ENCODE results near the gene SLC12A6. TPM values are rescaled to one million over a fixed set of nuclear protein-coding genes. Genes with fewer than 3 reads are reported as not detected.
A peak's percentile ranks its signal among the peaks of the same experiment; 100 is the strongest.
"Not testable (repeated sequence)": the region's sequence is repeated elsewhere in the genome, so short reads cannot be mapped to it uniquely, and the experiment has no call there.

The SLC12A6 gene
- polyA plus RNA-seq, 1 experiment, result 21.1 TPM

DNA sequence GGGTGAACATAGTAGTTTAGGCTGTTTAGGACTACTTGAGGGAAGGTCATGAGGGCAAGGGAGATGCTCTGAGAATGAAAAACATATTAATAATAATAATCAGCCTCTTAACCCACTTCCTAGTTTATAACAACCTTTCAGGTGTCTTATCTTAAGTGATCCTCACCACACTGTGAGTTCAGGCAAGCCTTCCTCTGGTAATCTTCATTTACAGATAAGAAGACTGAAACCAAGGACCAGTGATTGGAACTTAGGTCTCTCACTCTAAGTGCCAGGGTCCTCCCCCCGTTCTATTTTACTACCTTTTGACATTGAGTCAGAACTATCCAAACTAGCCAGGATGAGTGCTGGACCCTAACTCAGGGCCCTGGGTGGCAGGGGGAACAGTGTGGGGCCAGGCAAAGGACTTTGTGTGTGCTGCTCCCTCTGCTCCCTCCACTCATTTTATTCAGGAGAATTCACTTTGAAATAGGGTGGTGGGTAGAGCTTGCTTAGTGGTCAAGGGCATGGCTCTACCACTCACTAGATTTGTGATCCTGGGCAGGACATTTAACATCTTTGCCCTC is 11.2 kb upstream of the SLC12A6 start:
- ChIA-PET CTCF (interaction anchor here (1.0 kb wide), 1 partner anchor 19 kb away, joined by 4 read pairs; the partner anchor contains the start of gene LPCAT4), POLR2A (no interaction called here)
- Histone ChIP-seq H3K4me3 (ENCODE audit: low read depth, low read length) (no peak overlapping the region), H3K27me3 (ENCODE audit: control insufficient read depth, insufficient read depth, low read length) (no peaks in the 10 kb centered on the region; the same call in none of the 2 replicates), H3K36me3 (ENCODE audit: control insufficient read depth, insufficient read depth, low read length) (no peaks in the 10 kb centered on the region; the same call in 1 of the 2 replicates)
- DNase-seq (ENCODE audit: low read depth), result no peak
- TF ChIP-seq, protein P1, sequence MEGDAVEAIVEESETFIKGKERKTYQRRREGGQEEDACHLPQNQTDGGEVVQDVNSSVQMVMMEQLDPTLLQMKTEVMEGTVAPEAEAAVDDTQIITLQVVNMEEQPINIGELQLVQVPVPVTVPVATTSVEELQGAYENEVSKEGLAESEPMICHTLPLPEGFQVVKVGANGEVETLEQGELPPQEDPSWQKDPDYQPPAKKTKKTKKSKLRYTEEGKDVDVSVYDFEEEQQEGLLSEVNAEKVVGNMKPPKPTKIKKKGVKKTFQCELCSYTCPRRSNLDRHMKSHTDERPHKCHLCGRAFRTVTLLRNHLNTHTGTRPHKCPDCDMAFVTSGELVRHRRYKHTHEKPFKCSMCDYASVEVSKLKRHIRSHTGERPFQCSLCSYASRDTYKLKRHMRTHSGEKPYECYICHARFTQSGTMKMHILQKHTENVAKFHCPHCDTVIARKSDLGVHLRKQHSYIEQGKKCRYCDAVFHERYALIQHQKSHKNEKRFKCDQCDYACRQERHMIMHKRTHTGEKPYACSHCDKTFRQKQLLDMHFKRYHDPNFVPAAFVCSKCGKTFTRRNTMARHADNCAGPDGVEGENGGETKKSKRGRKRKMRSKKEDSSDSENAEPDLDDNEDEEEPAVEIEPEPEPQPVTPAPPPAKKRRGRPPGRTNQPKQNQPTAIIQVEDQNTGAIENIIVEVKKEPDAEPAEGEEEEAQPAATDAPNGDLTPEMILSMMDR (IDR thresholded peaks at IDR 0.05; ENCODE audit: insufficient read depth, low read depth, low read length), result no peak

DNA sequence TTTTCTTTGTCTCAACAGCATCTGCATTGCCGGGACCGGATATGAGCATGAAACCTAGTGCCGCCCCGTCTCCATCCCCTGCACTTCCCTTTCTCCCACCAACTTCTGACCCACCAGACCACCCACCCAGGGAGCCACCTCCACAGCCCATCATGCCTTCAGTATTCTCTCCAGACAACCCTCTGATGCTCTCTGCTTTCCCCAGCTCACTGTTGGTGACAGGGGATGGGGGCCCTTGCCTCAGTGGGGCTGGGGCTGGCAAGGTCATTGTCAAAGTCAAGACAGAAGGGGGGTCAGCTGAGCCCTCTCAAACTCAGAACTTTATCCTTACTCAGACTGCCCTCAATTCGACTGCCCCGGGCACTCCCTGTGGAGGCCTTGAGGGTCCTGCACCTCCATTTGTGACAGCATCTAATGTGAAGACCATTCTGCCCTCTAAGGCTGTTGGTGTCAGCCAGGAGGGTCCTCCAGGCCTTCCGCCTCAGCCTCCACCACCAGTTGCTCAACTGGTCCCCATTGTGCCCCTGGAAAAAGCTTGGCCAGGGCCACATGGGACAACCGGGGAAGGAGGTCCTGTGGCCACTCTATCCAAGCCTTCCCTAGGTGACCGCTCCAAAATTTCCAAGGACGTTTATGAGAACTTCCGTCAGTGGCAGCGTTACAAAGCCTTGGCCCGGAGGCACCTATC is 10.5 kb upstream of the SLC12A6 start:
- TF ChIP-seq, protein P1 (IDR thresholded peaks at IDR 0.05; ENCODE audit: insufficient read depth, low read depth, low read length), result no peak
- CTCF ChIA-PET, result interaction anchor here (1.0 kb wide), 1 partner anchor 20 kb away, joined by 4 read pairs; the partner anchor contains the start of gene LPCAT4
- no peaks in the 10 kb centered on the region; the same call in 1 of the 2 replicates for H3K36me3 ChIP-seq (ENCODE audit: control insufficient read depth, insufficient read depth, low read length)
- H3K4me3 ChIP-seq (ENCODE audit: low read depth, low read length), result no peak overlapping the region
- DNase-seq (ENCODE audit: low read depth), result no peak
- no peaks in the 10 kb centered on the region; the same call in none of the 2 replicates for H3K27me3 ChIP-seq (ENCODE audit: control insufficient read depth, insufficient read depth, low read length)
- POLR2A ChIA-PET, result no interaction called here

- TF ChIP-seq, protein P1 (IDR thresholded peaks at IDR 0.05; ENCODE audit: insufficient read depth, low read depth, low read length), result peak; percentile 98
- H3K27me3 ChIP-seq (ENCODE audit: control insufficient read depth, insufficient read depth, low read length), result no peaks in the 10 kb centered on the region; the same call in 1 of the 2 replicates
- ChIA-PET POLR2A (no interaction called here), CTCF (interaction anchor here (0.6 to 4.2 kb wide), 16 partner anchors 9 to 233 kb away, joined by 3 to 27 read pairs (median 4); partner anchors contain the start of genes KATNBL1 and LPCAT4)
- peak within 1 kb of the TSS; percentile 76 for H3K4me3 ChIP-seq (ENCODE audit: low read depth, low read length)
- peak; percentile 57 for DNase-seq (ENCODE audit: low read depth)
- peaks cover 3% of the 10 kb centered on the region for H3K36me3 ChIP-seq (ENCODE audit: control insufficient read depth, insufficient read depth, low read length)
Observed at GRCh38 chr15:34342737-34343575, 5.4 kb upstream of the SLC12A6 start, which contains the start of the genes NOP10 and NUTM1. Gene NOP10, minus strand, starts transcription at chr15:34343136. Its CDS starts 63 bp downstream, at chr15:34343073. Gene NUTM1, plus strand, starts transcription at chr15:34343315. Its CDS starts 382 bp downstream, at chr15:34343697.

GRCh38 chr15:34342213-34342736 is 4.7 kb upstream of the SLC12A6 start:
- POLR2A ChIA-PET; DNase-seq (ENCODE audit: low read depth); H3K36me3 ChIP-seq (ENCODE audit: control insufficient read depth, insufficient read depth, low read length); H3K27me3 ChIP-seq (ENCODE audit: control insufficient read depth, insufficient read depth, low read length): not testable (repeated sequence)
- CTCF ChIA-PET, result interaction anchor here (0.6 to 4.2 kb wide), 15 partner anchors 9 to 232 kb away, joined by 3 to 27 read pairs (median 5); partner anchors contain the start of genes KATNBL1 and LPCAT4
- H3K4me3 ChIP-seq (ENCODE audit: low read depth, low read length), result peak overlapping the region; percentile 76
